Measurements from ENCODE around the gene TBC1D3B.
"Not testable (repeated sequence)": the region's sequence is repeated elsewhere in the genome, so short reads cannot be mapped to it uniquely, and the experiment has no call there.

TBC1D3B gene

DNA sequence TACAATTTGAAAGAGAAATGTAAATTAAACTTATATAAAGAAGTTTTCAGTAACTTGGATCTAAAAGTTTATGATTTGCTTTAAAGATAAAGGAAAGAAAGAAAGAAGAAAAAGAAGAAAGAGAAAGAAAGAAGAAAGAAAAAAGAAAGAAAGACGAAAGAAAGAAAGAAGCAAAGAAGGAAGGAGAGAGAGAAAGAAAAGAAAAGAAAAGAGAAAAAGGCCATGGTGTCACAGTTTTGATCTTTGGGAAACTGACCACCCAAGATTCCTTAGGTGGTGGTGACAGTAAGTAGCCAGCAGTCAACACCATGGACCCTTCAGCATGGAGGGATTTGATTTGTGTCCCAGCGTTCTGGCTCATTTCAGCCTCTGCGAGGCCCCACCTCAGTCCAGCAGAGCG, 24.7 kb upstream of the TBC1D3B start:
- DNase-seq (ENCODE audit: low read depth, low spot score): not testable (repeated sequence)

- no peak for DNase-seq (ENCODE audit: low read depth, low spot score)
Observed at GRCh38 chr17:36198831-36199465, 22.5 kb upstream of the TBC1D3B start.

DNA sequence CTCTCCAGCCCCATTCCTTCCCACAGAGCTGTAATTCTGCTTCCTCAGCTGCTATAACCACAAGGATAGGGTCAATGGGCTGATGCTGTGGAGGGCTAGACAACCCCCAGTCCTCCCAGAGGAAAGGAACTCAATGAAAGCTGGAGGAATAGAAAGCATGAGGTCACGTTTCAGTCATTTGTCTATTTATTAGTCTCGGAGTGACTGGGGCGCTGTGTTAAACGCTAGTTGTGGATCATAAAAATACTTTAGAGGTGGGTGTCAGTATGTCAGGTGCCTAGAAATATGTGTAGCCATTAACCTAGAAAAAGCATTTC, 20.9 kb upstream of the TBC1D3B start:
- no peak for DNase-seq (ENCODE audit: low read depth, low spot score)

- DNase-seq (ENCODE audit: low read depth, low spot score): no peak
Observed at GRCh38 chr17:36196131-36196486, 19.7 kb upstream of the TBC1D3B start.

DNA sequence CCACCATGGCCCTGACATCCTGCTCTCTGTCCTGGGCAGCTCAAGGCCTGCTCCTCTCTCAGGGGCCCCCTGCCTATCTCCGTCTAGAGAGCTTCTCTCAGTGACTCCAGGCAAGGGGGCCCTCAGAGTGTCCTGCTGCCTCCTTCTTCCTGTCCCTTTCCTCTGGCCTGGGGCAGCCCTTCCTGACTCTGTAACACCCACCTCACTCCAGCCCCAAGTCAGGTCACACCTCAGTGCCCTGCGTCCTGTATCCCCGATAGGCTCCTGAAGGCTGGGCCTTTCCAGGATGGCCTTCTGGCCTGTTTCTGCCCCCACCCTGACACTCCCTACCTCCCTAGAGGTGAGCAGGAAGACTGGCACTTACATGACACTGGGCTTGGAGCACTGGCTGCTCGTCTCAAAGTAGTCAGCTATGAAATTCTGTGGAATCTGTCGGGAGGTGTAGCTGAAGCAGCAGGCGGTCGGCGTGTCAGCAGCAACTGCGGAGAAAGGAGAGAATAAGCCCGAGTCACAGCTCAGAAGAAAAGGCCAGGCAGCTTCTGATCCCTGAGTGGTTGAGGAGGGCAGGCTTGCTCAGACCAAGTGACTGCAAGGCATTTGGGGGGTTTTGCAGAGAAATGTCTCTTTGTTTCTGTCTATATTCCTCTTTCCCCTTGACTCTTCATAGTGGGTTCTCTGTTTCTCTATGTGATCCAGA, 19.1 kb upstream of the TBC1D3B start:
- peak; percentile 30 for DNase-seq (ENCODE audit: low read depth, low spot score)

GRCh38 chr17:36194832-36195433, 18.5 kb upstream of the TBC1D3B start:
- not testable (repeated sequence) for DNase-seq (ENCODE audit: low read depth, low spot score)

GRCh38 chr17:36194147-36194831, 17.9 kb upstream of the TBC1D3B start:
- not testable (repeated sequence) for DNase-seq (ENCODE audit: low read depth, low spot score)

DNA sequence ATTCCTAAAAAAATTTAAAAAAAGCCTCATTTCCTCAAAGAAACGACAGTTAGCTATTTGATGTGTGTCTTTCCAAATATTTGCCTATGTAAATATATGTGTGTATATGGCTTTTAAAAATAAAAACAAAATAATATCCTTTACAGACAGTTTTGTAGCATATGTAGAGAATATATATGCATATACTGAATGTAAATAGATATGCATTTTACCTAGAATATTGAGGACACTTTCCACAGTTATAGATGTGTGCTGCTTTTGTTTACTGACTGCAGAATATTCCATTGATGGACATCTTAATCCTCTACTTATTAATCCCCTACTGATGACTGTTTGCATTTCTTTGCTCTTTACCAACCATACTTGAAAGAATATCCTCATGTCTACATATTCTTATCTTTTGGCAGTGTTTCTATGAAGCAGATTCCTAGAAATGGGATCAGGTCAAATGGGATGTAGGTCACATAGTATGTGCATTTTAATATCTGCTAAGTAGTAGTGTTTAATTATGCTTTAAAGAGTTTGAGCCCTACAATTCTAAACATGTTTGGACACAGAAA, 16.9 kb upstream of the TBC1D3B start:
- no peak for DNase-seq (ENCODE audit: low read depth, low spot score)

- not testable (repeated sequence) for DNase-seq (ENCODE audit: low read depth, low spot score)
Observed at GRCh38 chr17:36190549-36191330, 14.3 kb upstream of the TBC1D3B start.

GRCh38 chr17:36189993-36190392, 13.6 kb upstream of the TBC1D3B start:
- not testable (repeated sequence) for DNase-seq (ENCODE audit: low read depth, low spot score)

GRCh38 chr17:36188891-36189306, 12.5 kb upstream of the TBC1D3B start:
- no peak for DNase-seq (ENCODE audit: low read depth, low spot score)

GRCh38 chr17:36187943-36188665, 11.7 kb upstream of the TBC1D3B start:
- not testable (repeated sequence) for DNase-seq (ENCODE audit: low read depth, low spot score)

DNA sequence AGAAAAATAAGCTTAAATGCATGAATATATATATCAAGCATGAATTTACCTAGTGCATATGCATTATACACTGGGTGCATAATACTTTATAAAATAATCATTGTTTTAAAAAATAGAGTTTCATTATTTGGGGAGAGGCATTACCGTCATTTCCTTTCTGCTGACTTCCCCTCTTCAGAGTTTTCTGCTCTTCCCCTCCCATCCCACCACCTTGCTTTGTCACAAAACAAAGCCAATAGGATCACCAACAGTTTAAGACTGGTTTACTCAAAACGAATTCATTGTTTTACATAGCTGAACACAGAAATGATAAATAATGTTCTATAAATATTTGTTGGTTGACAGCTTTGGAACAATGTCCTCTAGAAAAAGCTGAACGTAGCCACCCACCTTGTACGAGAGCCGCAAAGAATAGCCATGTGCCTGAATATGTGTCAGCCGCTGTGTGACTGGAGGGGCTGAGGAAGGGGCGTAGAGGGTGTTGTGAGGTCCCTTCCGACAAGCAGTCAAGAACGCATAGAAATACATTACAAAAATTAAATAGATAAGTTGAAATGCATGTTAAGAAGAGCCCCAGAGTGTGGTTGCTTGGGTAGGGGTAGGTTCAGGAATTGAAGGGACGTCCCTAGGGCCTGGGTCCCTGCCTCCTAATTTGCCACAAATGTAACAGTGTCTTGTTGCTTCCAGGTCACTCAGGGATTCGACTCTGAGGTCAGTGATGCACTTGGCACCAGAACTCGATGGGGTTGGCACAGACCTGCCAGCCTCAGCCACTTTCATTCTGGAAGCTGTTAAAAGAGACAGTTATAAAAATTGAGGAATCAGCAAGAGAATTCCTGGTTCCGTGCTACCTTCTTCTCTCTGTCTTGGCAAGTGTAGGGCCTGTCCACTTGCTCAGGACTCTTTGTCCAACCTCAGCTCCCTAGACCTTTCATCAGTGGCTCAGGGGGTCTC, 10.7 kb upstream of the TBC1D3B start:
- not testable (repeated sequence) for DNase-seq (ENCODE audit: low read depth, low spot score)

- DNase-seq (ENCODE audit: low read depth, low spot score): no peak
Observed at GRCh38 chr17:36185416-36185815, 9.0 kb upstream of the TBC1D3B start.

DNA sequence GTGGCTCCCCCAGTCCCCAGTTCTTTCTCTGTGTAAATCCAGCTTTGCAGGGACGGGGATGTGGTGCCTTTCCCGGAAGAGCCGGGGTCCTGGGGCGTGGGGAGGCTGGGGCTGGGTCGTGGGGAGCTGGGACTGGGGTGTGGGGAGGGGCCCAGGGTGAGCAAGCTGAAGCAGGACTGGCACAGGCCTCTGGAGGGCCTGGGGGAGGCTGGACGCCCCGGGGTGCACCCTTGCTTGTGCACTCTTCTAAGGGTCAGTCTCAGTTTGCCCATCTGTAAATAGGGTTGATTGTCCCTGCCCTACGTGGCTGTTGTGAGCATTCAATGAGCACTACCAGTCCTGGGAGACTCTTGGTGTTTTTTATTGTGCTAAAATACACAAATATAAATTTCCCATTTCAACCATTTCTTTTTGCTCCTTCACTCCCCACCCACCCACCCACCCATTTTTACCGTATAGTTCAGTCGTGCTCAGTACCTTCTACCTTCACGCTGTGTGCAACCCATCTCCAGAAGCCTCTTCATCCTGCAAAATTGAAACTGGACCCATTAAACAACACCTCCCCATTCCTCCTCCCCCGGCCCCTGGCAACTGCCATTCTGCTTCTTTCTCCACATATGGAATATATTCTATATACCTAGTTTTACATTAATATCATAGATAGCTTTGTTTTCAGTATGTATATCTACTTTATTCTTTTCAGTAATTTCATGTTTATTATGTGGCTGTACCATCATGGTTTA, 7.8 kb upstream of the TBC1D3B start:
- no peak for DNase-seq (ENCODE audit: low read depth, low spot score)

DNA sequence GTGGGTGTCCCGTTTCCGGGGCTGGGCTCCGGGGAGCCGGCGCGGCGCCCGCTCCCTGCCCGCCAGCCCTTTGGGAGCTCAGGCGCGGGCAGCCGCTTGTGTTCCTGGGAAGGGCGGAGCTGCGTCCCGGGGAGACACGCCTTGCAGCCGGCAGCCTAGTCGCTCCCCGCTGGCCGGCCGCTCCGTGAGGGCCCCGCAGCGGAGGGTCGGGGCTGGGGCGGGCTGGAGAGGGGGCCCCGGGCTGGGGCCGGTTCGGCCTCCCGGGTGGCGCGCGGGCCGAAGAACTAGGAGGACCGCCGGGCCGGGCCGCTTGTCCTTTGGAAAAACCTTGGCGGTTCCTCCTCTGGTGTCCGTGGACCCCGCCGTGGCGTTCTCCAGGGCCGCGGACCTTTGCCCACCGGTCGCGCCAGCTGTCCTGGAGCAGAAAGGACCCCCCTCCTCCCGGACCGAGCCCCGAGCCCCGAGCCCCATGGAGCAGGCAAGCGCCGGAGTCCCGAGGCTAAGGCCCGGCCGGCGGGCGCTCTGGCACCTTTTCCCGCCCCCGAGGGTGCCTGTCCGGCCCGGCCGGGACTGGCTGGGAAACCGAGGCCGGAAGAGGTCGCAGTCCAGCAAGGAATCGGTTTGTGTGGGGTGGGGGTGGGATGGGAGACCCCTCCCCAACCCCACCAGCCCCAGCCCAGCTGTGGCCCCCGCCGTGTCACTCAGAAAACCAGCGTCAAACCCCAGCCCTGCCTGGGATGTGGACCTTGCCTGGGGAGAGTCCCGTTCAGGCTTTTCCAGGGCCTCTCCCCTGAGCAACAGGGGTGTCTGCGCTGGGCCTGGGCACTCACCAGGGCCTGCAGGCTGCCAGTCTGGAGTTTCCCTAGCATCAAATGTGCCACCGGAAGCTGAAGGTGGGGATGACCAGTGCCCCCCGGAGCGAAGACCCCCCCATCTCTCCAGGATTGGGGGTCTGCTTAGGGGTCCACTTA, 6.8 kb upstream of the TBC1D3B start:
- DNase-seq (ENCODE audit: low read depth, low spot score): peak; percentile 41

DNA sequence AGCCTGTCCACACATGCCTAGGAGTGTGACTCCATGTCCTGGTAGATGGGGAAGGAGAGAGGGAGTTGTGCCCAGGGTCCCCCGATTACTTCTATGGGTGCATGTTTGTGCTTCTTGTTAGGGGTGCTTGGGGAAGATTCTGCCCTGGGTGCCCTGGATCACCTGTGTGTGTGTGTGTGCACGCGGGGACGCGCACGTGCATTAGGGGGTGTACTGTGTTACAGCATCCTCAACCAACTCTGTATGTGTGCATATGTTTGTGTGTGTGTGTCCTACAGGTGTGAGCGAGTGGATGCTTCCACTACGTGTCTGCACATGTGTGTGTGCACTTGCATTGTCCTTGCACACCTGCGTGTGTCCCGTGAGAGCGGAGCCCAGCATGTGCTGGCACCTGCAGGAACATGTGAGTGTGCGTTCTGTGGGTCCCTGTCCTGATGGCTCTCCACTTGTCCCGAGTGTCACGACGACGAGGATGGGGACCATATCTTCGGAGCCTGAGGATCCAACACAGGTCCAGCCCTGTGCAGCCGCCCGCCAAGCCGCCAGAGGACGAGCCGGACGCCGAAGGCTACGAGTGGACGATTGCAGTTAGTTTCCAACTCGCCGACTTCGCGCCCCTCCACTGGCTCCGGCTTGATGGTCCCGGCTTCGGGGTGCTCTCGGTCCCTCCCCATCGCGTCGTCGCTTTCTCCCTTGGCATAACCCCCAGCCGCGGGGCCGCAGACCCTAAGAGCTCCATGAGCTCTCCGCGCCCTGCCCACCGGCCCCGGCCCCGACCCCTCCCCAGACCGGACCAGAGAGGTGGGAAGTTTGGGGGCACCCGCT, 6.0 kb upstream of the TBC1D3B start:
- DNase-seq (ENCODE audit: low read depth, low spot score): no peak
